ENCODE data around the gene ROBO1. TPM values are rescaled to one million over a fixed set of nuclear protein-coding genes. Genes with fewer than 3 reads are reported as not detected.

ROBO1 gene
- total RNA-seq, 1 experiment from 2014 or later = 35.5 TPM

DNA sequence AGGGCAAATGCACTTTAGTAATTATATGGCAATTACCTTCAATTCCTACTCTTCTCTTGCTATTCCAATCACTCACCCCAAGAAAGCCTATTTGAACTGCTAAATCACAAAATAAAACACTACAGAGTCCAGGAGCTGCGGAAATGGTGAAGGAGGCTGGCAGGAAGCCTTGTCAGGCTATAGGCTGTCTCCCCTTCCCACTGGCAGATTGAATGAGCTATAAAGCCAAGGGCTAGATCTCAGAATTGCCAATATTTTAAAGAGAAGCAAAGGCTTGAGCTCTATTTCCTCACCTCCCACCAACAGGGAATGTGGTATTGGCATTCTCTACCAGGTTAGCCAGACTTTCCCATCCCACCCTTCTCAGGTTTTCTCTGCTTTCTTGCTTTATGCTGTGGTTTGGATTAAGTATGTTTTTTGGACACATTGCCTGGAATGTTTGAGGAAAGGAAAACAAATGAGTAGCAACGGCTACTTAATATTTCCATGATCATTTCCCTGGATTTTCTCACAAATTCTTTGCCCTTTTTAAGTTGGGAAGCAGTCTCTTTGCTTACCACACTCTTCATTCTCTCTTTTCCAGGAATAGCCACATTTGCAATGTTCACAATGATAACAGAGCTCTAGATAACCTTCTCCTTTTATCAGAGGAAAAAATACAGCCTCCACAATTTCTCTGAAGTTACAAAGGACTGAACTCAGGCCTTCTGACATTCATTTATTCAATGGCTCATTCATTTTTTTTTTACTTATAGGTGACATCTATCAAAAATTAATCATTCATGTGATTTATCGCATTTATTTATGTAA is 1125.4 kb downstream of the ROBO1 start:
- no TSS peak for BruUV-seq (replicated peaks)
- no peaks in the 10 kb centered on the region for H3K36me3 ChIP-seq (ENCODE audit: low read depth, low read length)
- intact Hi-C loops (cut with micrococcal nuclease) = no loop called here
- TF ChIP-seq EZH2 (IDR thresholded peaks at IDR 0.05; ENCODE audit: low read length, unreplicated experiment) (no peak), EZH2phosphoT487 (IDR thresholded peaks at IDR 0.05; ENCODE audit: borderline replicate concordance, low read length) (no peak)
- TF ChIP-seq, protein P1, sequence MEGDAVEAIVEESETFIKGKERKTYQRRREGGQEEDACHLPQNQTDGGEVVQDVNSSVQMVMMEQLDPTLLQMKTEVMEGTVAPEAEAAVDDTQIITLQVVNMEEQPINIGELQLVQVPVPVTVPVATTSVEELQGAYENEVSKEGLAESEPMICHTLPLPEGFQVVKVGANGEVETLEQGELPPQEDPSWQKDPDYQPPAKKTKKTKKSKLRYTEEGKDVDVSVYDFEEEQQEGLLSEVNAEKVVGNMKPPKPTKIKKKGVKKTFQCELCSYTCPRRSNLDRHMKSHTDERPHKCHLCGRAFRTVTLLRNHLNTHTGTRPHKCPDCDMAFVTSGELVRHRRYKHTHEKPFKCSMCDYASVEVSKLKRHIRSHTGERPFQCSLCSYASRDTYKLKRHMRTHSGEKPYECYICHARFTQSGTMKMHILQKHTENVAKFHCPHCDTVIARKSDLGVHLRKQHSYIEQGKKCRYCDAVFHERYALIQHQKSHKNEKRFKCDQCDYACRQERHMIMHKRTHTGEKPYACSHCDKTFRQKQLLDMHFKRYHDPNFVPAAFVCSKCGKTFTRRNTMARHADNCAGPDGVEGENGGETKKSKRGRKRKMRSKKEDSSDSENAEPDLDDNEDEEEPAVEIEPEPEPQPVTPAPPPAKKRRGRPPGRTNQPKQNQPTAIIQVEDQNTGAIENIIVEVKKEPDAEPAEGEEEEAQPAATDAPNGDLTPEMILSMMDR (conservative IDR thresholded peaks at IDR 0.05; ENCODE audit: low read depth, low read length) = no peak
- ATAC-seq = no peak
- H3K4me3 ChIP-seq (ENCODE audit: low read length) = no peak overlapping the region
- H4K20me1 ChIP-seq (ENCODE audit: low read length) = no peaks in the 10 kb centered on the region
- no peak overlapping the region for H3K4me2 ChIP-seq (ENCODE audit: low read length)
- CTCF ChIA-PET = no interaction called here
- no peak for DNase-seq
- H2AFZ ChIP-seq (ENCODE audit: low read length) = no peak overlapping the region
- no peaks in the 10 kb centered on the region for H3K79me2 ChIP-seq (ENCODE audit: low read length)
- H3F3A ChIP-seq (ENCODE audit: low read length, unreplicated experiment) = no peaks in the 10 kb centered on the region
- no peaks in the 10 kb centered on the region for H3K9me2 ChIP-seq (replicated peaks; ENCODE audit: low read length)
- H3K9me3 ChIP-seq (ENCODE audit: low read length) = no peaks in the 10 kb centered on the region
- POLR2A ChIA-PET (ENCODE audit: unreplicated experiment) = interaction anchor here (0.7 kb wide), 1 partner anchor 1321 kb away, joined by 3 read pairs; no protein-coding TSS in a partner anchor
- H3K9ac ChIP-seq (ENCODE audit: low read length) = no peak overlapping the region
- peaks cover 6% of the 10 kb centered on the region; the same call in 1 of the 2 replicates for H3K4me1 ChIP-seq (ENCODE audit: insufficient read depth, low read length)
- no peak overlapping the region for H3K27ac ChIP-seq (ENCODE audit: low read length)
- H3K27me3 ChIP-seq (ENCODE audit: low read length) = no peaks in the 10 kb centered on the region

DNA sequence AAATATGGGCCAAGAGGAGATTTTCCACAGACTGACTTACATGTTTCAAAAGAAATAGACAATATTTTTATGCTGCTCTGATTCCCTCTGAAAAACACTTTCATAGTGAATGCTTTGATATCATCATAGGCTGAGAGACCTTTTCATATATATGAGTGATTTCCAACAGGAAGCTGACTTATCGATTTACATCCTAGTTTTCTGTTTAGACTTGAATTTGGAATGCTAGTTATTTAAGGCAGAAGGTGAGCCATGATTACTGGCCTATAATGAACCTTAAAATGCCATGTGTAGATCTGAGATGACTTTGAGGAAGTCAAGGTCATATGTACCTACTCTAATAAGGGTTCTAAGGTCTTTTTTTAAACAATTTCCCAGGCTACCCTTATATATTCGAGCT is 1126.1 kb downstream of the ROBO1 start:
- Histone ChIP-seq H3F3A (ENCODE audit: low read length, unreplicated experiment) (no peaks in the 10 kb centered on the region), H2AFZ (ENCODE audit: low read length) (no peak overlapping the region), H3K4me2 (ENCODE audit: low read length) (no peak overlapping the region), H3K4me1 (ENCODE audit: insufficient read depth, low read length) (0 out of 2 replicates have a peak, but pooled peaks cover 5% of the 10 kb centered on the region), H3K9ac (ENCODE audit: low read length) (no peak overlapping the region), H3K27me3 (ENCODE audit: low read length) (no peaks in the 10 kb centered on the region), H4K20me1 (ENCODE audit: low read length) (no peaks in the 10 kb centered on the region), H3K4me3 (ENCODE audit: low read length) (no peak overlapping the region), H3K36me3 (ENCODE audit: low read depth, low read length) (no peaks in the 10 kb centered on the region), H3K27ac (ENCODE audit: low read length) (no peak overlapping the region), H3K9me2 (replicated peaks; ENCODE audit: low read length) (no peaks in the 10 kb centered on the region), H3K9me3 (ENCODE audit: low read length) (no peaks in the 10 kb centered on the region), H3K79me2 (ENCODE audit: low read length) (no peaks in the 10 kb centered on the region)
- ChIA-PET POLR2A (ENCODE audit: unreplicated experiment) (interaction anchor here (0.7 kb wide), 1 partner anchor 1320 kb away, joined by 3 read pairs; no protein-coding TSS in a partner anchor), CTCF (no interaction called here)
- no peak for ATAC-seq
- TF ChIP-seq, protein P1 (conservative IDR thresholded peaks at IDR 0.05; ENCODE audit: low read depth, low read length) = no peak
- TF ChIP-seq EZH2phosphoT487 (IDR thresholded peaks at IDR 0.05; ENCODE audit: borderline replicate concordance, low read length) (no peak), EZH2 (IDR thresholded peaks at IDR 0.05; ENCODE audit: low read length, unreplicated experiment) (no peak)
- intact Hi-C loops (cut with micrococcal nuclease) = no loop called here
- BruUV-seq (replicated peaks) = no TSS peak
- DNase-seq = no peak

DNA sequence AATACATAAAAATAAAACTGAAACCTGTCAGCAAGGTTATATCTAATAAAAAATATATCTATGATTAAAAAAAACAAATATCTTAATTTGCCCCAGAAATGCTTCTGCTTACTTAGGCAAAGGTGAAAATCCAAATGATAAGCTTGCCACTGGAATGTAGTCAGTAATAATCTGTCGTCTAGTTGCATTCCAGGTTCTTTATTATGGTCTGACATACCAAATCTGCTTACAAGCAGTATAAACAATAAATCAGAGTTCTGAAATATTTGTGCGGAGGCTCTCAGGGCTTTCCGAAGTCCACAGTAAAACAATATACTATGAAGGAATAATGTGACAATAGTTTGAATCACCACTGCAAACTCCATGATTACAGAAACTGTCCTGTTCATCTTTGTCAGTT is 1133.5 kb downstream of the ROBO1 start:
- no peak for ATAC-seq
- TF ChIP-seq EZH2 (IDR thresholded peaks at IDR 0.05; ENCODE audit: low read length, unreplicated experiment) = no peak
- TF ChIP-seq, protein P1 (conservative IDR thresholded peaks at IDR 0.05; ENCODE audit: low read depth, low read length) = no peak
- TF ChIP-seq EZH2phosphoT487 (IDR thresholded peaks at IDR 0.05; ENCODE audit: borderline replicate concordance, low read length) = no peak
- no peak overlapping the region for H3K27ac ChIP-seq (ENCODE audit: low read length)

More for the DNA sequence above, 1133.5 kb downstream of the ROBO1 start:
- Histone ChIP-seq H3F3A (ENCODE audit: low read length, unreplicated experiment) (no peaks in the 10 kb centered on the region), H2AFZ (ENCODE audit: low read length) (no peak overlapping the region), H3K9ac (ENCODE audit: low read length) (no peak overlapping the region), H3K36me3 (ENCODE audit: low read depth, low read length) (no peaks in the 10 kb centered on the region), H3K27me3 (ENCODE audit: low read length) (no peaks in the 10 kb centered on the region), H3K4me3 (ENCODE audit: low read length) (no peak overlapping the region), H3K9me2 (replicated peaks; ENCODE audit: low read length) (no peaks in the 10 kb centered on the region), H3K4me1 (ENCODE audit: insufficient read depth, low read length) (no peaks in the 10 kb centered on the region), H3K9me3 (ENCODE audit: low read length) (no peaks in the 10 kb centered on the region), H4K20me1 (ENCODE audit: low read length) (no peaks in the 10 kb centered on the region), H3K79me2 (ENCODE audit: low read length) (no peaks in the 10 kb centered on the region), H3K4me2 (ENCODE audit: low read length) (no peak overlapping the region)
- no TSS peak for BruUV-seq (replicated peaks)
- intact Hi-C loops (cut with micrococcal nuclease) = no loop called here
- no peak for DNase-seq
- ChIA-PET POLR2A (ENCODE audit: unreplicated experiment) (interaction anchor here (0.6 kb wide), 1 partner anchor 296 kb away, joined by 4 read pairs; no protein-coding TSS in a partner anchor), CTCF (no interaction called here)

Data from PC-3 (cell line).